GM18520 (cell line): ENCODE measurements around the gene NPAS2.

Source experiments
- ATAC-seq: cut with Tn5 transposase; IDR thresholded peaks from one replicate; pipeline ENCODE4 v1.9.1; 2021; ENCODE audit not compliant: unreplicated experiment

Gene NPAS2

DNA sequence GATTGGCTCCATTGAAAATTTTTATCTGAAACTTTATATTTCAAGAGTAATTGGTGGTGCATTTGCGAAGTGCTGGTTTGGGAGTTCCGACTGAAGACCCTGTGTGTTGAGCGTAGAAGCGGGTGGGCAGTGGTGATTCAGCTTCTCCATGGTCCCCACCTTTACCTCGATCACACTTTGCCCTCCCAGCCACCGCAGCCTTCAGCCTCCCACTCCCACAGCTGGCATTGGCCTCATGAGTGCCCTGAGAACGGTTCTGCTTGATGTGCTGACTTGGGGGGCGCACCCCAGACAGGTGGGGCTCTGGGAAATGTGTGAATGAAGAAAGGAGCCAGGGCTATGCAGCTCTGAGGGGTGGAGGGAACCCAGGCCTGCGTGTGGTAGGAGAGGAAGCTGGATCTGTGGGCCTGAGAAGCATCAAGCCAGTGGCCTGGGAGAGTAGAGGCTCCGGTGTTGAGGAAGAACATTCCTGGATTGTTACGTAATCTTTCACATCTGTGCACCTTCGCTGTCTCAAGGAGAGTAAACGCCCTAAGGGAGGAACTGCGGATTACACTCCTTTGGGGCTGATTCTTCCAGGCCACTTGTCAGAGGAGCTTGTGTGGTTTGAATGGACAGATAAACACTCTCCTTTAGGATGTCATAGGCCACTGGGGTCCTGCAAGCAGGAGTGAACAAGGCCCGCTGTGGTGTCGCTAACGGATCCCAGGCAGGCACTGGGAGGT, 83.8 kb downstream of the NPAS2 start:
- ATAC-seq, result no peak

DNA sequence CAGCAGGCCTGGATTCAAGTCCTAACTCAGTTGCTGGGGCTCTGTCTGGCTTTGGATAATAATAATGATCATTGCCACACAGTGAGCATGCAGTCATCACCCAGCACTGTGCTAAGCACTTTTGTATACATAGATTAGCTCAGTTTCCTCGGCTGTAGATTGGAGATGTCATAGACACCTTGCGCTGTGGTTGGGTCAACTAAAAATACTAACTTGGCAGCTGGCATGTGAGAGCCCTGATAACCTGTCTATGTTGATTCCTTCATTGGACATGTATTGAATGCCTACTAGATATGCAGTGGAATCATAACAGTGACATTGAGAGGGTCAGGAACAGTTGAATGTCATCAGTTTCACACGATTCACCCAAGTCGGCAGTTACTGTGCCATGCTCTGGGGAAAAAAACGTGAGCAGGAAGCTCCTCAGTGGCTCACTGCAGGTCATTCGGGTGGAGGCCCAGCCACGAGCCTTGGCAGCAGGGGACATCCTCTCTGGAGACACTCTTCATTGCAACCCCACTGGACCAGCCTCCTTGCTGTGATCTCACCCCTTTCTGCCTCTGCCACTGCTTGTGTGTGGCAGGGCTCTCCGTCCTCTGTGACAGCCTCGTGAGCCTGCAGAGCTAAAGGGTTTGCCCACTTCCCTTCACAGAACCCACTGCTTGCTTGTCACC, 85.3 kb downstream of the NPAS2 start:
- no peak for ATAC-seq

DNA sequence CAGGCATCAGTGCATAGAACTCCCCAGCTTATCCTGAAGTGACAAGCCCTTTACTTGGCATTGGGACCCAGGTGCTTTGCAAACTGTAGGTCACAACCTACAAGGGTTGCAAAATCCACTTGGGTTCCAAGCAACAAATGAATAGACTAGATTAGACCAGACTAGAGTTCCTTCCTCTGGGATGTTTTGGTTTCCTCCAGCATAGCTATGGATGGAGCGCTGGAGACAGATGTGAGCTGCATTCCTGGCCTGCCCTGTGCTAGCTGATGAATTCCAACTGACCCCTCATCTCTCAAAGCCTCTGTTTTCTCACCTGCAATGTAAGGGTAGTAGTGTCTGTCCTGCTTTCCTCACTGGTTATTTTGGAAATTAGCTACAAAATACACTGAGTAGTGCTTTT, 86.2 kb downstream of the NPAS2 start:
- ATAC-seq, result no peak

DNA sequence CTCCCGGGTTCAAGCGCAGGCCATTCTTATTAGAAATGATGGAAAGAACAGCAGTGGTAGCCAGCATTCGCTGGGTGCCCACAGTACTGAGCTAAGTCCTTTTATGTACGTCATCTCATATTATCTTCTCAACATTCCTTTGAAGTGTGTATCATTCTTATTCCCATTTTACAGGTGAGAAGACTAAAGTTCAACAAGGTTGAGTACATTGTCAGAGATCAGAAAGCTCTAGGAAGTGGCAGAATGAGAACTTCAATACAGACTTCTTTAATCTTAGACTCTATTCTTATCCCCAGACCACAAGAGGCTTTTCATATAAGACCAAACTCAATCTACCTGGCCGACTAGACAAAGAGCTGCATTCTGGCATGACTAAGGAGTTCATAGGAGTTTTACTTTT, 86.7 kb downstream of the NPAS2 start:
- ATAC-seq, result no peak

DNA sequence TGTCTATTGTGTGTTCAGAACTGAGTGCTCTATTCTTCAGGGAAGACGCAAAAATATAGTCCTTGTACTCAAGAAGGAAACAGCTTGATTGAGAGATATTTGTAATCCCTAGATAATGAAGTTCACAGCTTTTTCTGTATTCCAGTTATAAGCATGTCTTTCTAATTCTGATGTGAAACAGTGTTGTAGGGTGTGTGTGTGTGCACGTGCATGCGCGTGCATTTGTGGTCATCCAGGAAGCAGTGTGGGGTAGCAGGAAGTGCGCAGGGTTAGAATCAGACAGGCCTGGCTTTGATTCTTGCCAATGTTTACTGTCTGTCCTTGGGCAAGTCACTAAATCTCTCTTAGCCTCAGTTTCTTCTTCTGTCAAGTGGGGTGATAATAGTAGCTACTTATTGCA, 87.9 kb downstream of the NPAS2 start:
- no peak for ATAC-seq

DNA sequence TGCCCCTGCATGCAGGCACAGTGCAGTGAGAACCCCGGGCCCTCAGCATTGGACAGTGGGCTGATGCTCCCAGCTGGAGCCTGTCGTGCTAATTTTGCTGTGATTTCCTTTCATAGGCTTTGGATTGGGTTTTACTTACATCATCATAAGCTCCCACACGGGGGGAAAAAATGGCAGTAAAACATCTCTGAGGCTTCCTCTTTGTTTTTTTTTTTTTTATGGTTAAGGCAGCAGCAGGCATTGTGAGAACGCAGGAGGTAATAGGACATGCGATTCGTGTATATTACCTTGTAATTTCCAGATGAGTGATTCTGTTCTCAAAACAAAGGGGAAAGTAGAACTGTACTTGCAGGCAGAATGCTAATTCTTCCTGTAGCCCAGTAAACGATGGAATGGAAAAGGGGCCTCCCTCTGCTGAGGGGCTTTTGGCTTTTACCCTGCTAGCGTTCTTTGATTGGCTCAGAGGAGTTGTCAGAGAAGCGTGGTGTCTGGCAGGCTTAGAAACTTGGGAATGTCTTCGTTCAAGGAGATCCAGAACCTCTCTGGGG, 89.7 kb downstream of the NPAS2 start:
- ATAC-seq, result no peak

DNA sequence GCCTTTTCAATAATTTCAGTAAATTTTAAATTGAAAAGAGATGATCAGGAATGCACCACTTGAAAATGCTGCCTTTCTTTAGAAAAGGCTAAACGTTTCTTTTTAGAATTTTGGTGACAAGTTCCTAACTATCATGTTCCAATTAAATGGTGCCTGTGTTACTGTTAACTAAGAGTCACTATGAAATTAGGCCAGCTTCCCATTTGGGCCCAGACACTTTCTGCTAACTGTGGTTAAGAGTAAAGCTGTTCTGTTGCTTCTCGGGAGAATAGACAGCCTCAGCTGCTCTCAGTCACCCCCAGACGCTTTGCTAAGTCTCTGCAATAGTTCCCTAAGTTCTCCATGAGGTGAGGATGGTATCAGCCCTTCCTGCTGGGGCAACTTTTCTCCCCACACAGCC, 90.2 kb downstream of the NPAS2 start:
- ATAC-seq, result no peak

DNA sequence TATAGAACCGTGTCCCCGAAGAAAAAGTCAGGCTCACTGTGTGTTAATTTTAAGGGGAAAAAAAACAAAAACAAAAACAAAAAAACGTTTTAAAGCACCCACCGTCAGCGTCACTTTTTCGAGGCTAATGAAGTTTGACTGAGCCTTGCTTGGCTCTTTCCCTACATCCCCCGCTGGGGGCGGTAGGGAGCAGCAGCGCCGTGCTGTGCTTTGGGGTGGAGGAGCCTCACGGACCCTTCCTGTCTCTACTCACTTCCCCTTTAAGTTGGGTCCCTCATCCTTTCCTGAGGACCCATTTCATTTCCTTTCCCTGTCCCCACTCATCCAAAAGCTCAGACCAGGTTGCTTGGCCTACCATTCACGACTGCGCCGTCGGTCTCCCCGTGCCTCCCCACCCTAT, 99.4 kb downstream of the NPAS2 start:
- no peak for ATAC-seq

DNA sequence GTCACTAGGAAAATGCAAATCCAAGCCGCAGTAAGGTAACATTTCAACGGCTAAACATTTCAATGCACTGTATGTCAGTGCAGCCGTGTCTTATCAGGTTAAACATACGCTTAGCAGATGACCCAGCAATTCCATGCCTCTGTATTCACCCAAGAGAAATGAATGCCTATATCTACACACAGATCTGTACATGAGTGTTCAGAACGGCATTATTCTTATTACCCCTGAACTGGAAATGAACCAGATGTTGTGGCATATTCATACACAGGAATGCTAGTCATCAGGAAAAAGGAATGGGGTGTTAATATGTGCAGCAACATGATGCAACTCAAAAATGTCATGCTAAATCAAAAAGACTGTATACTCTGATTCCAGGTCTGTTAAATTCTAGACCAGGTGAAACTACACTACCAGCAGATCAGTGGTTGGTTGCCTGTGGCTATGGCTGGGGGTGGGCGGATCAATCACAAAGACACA, 101.8 kb downstream of the NPAS2 start:
- no peak for ATAC-seq

DNA sequence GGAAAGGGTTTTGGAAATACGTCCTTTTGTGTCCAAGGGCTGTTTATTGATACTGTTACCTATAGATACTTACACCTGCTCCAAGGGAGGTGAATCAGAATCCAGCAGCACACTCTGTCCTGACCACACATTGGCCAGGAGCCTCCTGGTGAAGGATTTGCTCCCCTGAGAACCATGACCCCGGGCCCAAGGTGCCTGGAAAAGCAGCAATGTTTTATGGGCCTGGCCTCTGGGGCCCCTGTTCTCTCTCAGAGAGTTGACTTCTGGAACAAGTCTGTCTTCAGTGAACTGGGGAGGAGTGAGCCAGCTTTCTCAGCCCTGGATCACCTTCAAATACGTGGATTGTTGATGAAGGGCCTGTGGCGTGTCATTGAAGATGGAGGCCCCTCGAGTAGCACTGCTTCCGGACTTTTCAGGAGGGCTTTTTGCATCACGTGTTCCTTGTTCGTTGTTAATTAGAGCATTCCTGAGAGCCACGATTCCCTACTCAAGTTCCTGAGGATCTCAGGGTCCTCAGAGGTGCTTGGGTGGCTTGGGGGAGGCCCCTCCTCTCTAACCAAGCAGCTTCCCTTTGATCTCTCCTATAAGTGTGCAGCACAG, 103.6 kb downstream of the NPAS2 start:
- no peak for ATAC-seq

DNA sequence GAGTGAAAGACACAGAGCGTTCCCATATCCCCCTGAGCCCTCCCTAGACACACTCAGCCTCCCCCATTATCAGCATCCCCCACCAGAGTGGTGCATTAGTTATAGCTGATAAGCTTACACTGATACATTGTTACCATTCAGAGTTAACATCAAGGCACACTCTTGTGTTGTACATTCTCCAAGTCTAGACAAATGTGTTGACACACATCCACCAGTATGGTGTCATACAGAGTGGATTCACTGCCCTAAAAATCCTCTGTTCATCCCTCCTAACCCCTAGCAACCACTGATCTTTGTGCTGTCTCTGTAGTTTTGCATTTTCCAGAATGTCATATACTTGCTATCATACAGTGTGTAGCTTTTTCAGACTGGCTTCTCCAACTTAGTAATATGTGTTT, 104.2 kb downstream of the NPAS2 start:
- ATAC-seq, result no peak

DNA sequence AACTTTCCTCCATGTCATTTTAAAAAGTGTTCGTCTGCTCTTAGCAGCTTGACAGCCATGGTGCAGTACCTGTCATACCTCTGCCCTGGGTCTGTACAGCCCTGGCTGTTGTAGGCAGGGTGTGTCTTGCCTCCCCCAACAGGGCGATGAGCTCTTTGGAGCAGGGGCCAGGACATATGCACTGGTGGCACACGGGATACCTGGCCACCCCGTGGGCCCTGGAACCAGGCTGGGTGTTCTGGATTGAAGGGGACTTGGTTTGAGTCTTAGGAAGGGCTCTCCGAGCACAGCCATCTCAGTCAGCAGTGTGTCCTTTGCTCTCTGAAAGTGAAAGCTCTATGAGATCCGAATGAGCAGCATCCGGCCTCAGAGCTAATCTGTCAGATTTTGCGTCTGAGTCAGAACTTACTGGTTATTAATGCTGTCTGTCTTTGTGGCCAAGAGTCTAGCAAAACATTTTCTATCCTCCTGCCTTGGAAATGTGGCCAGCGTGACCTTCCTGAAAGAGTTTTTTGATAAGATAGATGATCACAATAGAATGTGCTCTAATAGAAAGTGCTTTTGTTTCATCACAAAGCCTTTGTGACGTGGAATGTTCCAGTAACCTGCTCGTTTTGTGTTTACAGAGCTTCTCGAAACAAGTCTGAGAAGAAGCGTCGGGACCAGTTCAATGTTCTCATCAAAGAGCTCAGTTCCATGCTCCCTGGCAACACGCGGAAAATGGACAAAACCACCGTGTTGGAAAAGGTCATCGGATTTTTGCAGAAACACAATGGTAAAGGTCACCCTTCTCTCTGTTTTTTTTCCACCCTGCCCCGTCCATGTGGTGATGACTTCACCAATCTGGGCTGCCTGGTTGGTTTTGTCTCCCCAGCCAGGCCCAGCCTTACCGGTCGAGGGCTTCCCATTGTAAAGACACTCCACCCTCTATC, 104.8 kb downstream of the NPAS2 start:
- ATAC-seq, result peak; percentile 75

DNA sequence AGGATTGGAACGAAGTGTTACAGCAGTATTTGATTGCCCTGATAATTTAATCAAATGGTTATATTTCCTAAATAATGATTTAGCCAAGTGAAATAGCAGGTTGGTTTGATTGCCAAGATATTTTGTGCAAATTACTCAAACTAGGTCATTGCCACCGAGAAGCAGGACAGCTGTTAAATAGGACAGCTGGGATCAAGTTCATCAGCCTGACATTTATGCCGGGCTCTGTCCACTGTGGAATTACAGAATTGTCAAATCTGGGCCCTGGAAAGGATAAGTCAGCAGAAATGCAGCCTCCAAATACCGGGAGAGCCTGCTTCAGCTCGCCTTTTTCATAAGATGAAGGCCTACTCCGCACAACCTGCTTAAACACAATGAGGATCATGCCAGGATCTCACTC, 108.3 kb downstream of the NPAS2 start:
- ATAC-seq, result no peak

DNA sequence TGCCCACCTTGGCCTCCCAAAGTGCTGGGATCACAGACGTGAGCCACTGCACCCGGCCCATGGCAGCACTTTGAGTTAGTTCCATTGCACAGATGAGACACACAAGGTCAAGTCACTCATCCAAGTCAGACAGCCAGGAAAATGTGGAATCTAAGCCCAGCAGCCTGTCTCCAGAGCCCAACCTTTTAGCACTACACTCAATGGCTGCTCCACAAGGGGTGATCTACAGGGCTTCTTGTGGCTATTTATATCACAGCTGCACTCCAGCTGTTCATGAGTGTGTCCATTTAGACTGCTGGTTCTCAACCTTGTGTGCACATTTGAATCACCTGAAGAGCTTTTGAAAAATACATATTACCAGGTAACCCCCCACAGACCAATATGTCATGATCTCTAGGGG, 109.2 kb downstream of the NPAS2 start:
- ATAC-seq, result no peak

DNA sequence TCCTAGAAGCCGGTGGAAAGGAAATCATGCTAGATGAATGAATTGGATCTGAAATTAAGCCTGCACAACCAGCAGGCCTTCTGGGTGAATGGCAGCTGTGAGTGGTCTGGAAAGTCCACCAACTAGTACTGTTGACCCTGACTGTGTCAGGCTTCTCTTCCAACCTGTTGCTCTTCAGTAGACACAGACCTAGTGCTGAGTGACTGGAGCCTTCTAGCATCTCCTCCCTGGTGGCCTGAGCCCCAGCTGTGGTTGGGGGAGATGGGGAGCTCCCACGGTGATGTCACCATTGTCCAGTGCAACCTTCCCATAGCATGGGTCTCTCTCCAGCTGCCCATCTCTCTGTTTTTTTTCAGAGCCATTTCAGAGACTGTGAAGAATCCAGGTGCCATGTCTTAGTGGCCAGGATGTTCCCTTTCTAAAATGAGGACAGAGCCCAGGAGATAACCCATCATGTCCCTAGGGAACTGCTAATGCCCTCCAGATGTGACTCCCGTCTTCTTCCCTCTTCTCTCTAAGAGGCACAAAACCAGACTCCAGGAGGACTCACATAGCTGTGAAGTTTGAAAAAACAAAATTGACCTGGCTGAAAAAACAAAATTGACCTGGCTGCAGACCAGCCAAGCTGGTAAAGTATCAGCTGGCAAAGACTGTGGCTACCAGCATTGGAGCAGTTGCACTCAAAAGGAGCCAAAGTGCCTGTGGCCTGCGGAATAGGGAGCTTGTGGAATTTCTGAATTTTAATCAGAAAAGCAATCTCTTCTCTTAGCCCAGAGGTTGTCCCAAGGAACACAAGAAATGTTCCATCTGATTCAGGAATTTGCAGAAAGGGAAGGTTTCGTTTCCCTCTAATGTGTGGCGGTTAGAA, 114.8 kb downstream of the NPAS2 start:
- no peak for ATAC-seq

DNA sequence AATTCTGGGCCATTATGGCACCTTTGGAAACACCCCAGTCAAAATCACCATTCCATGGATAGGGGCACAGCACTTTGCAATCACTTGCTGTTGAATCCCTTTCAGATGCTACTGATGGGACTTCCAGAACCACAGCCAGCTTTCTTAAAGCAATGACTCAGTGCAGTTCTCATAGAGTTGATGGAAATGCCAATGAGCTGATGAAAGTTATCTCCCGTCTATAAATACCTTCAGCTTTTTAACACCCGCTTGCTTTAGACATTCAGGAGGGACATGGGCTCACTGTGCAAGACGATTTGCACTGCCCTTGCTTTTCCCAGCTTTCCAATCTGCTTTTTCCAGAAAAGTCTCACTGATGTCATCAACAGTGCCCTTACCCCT, 115.4 kb downstream of the NPAS2 start:
- ATAC-seq, result no peak

DNA sequence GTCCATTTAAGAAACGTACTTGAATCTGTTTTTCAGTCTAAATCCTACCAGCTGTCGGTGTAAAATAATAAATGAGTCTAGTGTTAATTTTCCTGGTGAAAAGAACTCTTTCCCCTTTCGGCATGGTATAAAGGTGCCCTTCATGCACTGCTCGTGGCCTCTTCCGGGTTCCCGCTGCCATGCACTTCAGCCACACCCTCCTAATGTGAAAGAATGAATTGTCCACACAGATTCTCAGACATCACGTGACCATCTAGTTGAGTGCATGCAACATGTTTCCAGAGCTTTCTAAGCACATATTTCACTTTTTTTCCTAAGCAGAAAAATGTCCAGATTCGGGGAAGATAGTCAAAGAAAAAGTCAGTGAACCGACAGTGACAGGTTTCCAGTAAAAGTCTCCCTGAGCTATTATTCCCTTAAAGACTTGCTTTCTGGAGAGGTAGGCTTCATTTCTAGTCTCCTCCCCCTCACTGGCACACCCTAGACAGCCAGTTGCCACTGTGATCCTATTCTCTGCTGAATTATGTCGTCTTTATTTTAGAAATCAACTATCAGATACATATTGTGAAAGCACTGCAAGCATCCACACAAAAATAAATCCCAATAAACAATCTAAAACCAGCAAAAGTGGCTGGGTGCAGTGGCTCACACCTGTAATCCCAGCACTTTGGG, 116.3 kb downstream of the NPAS2 start:
- ATAC-seq, result no peak

DNA sequence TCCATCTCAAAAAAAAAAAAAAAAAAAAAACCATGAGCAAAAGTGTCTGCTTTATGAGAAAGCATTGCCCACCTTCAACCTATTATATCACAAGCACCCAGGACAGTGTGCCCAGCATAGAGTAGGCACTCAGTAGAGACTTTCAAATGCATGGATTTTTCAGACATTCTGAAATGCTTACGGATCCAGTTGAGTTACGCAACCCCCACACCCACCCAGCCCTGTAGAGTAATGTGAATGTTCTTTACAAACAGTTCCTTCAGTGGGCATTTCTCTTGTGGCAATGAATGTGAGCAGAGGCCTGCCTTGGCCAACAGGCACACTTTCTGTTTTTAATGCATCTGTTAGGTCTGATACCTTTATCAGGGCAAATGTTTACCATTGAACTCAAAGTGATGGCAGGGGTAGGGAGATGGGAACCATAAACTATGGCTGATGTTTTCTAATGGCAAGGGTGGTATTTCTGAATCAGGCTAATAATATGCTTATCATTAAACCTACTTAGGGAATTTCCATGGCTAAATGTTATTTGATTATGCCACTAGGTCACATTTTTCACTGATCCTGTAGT, 117.1 kb downstream of the NPAS2 start:
- no peak for ATAC-seq
